ENCODE data around the gene ZNF532. TPM values are rescaled to one million over a fixed set of nuclear protein-coding genes. Genes with fewer than 3 reads are reported as not detected.

The ZNF532 gene
- total and polyA plus RNA-seq, 2 of the 13 experiments (the other 11 are each of a cell fraction or from before 2014, with no cell fraction given), result not detected

- ATAC-seq (no peak), FAIRE-seq (no peak), DNase-seq (ENCODE audit: low spot score) (no peak)
- Histone ChIP-seq H3K9ac (ENCODE audit: insufficient read depth, low read depth, low read length) (no peak overlapping the region), H4K20me1 (ENCODE audit: insufficient read depth, low read length) (no peaks in the 10 kb centered on the region), H3K4me2 (ENCODE audit: low read depth, low read length) (no peak overlapping the region), H3K27me3 (ENCODE audit: control insufficient read depth in 1 of 2, insufficient read depth in 2 of 2, low read length in 2 of 2) (peaks cover 0 to 29% of the 10 kb centered on the region in 2 experiments; a peak in 4 of 5 replicates), H3K27ac (ENCODE audit: extremely low read length, insufficient read depth, low read length) (no peak overlapping the region), H3K9me3 (ENCODE audit: low read length) (no peaks in the 10 kb centered on the region), H3K79me2 (ENCODE audit: insufficient read depth, low read length) (no peaks in the 10 kb centered on the region), H3K4me3 (replicated peaks in 1 of 3; ENCODE audit: insufficient read depth in 1 of 3, low read depth in 2 of 3, low read length in 3 of 3) (no peak overlapping the region), H3K4me1 (ENCODE audit: insufficient read depth, low read length) (no peaks in the 10 kb centered on the region), H3K36me3 (replicated peaks in 1 of 2; ENCODE audit: control insufficient read depth in 1 of 2, insufficient read depth in 2 of 2, low read length in 2 of 2) (no peaks in the 10 kb centered on the region), H2AFZ (ENCODE audit: low read length) (no peak overlapping the region)
- intact Hi-C loops (cut with micrococcal nuclease; ENCODE audit: unreplicated experiment), result no loop called here
- WGBS (ENCODE audit: low lambda C conversion rate), result 52% methylated on average over 8 of the region's 8 CpGs
- ChIA-PET CTCF (ENCODE audit: low intra/inter-chr PET ratio, low total read pairs) (no interaction called here), POLR2A (no interaction called here)
- in situ Hi-C loops (cut with HindIII; ENCODE audit: extremely low pct_ligation_motif_present, low pct_unique_long_range_greater_than_20kb), result no loop called here
- BruUV-seq (replicated peaks), result no TSS peak
- TF ChIP-seq ZNF282 (IDR thresholded peaks at IDR 0.05; ENCODE audit: partially characterized antibody), result no peak
- TF ChIP-seq ZNF318 (CRISPR knock-in tag; IDR thresholded peaks at IDR 0.05), result no peak
- no peak for TF ChIP-seq HMG20A (CRISPR knock-in tag; IDR thresholded peaks at IDR 0.05; ENCODE audit: borderline replicate concordance)
- TF ChIP-seq KDM5B (CRISPR knock-in tag; IDR thresholded peaks at IDR 0.05; ENCODE audit: borderline replicate concordance), result no peak
- TF ChIP-seq ZC3H13 (CRISPR knock-in tag; IDR thresholded peaks at IDR 0.05), result no peak
- TF ChIP-seq THRA (CRISPR knock-in tag; IDR thresholded peaks at IDR 0.05; ENCODE audit: borderline replicate concordance), result no peak
- TF ChIP-seq PHF20 (CRISPR knock-in tag; IDR thresholded peaks at IDR 0.05), result no peak
- no peak for TF ChIP-seq ZNF629 (CRISPR knock-in tag; conservative IDR thresholded peaks at IDR 0.05)
- no peak for TF ChIP-seq ARNT2 (CRISPR knock-in tag; IDR thresholded peaks at IDR 0.05; ENCODE audit: low read depth)
- TF ChIP-seq SRSF4 (IDR thresholded peaks at IDR 0.05; ENCODE audit: low read depth, low read length, poor library complexity, severe bottlenecking), result no peak
- no peak for TF ChIP-seq ELF4 (CRISPR knock-in tag; IDR thresholded peaks at IDR 0.05; ENCODE audit: borderline replicate concordance)
- TF ChIP-seq ZNF101 (CRISPR knock-in tag; IDR thresholded peaks at IDR 0.05; ENCODE audit: borderline replicate concordance, low read depth), result no peak
- TF ChIP-seq SOX6 (IDR thresholded peaks at IDR 0.05), result no peak
- TF ChIP-seq SOX6 (CRISPR knock-in tag; IDR thresholded peaks at IDR 0.05), result no peak
- no peak for TF ChIP-seq SP2 (CRISPR knock-in tag; IDR thresholded peaks at IDR 0.05)
- no peak for TF ChIP-seq FOSL2 (CRISPR knock-in tag; IDR thresholded peaks at IDR 0.05)
- no peak for TF ChIP-seq SNAPC2 (CRISPR knock-in tag; IDR thresholded peaks at IDR 0.05)
Measured at GRCh38 chr18:58865701-58866065, 1.0 kb downstream of the ZNF532 start.
